GM13976 (cell line): ENCODE measurements around the gene SLC66A2.

ENCODE experiments used
- DNase-seq: peaks from one replicate; pipeline ENCODE4 v3.0.0; 2012; ENCODE audit warnings: low spot score
- in situ Hi-C: fragments of 300-500 bp; cut with MboI; formaldehyde crosslinking; loops from one replicate; pipeline ENCODE4 v1.12.0; 2022; ENCODE audit warnings: low sequenced_read_pairs, mixed read lengths, inconsistent platforms; ENCODE audit not compliant: unreplicated experiment
- TF ChIP-seq, protein P1 (sequence below): IDR thresholded peaks from 2 replicates; pipeline ENCODE4 v1.5.1; 2012; ENCODE audit warnings: borderline replicate concordance, mild to moderate bottlenecking; ENCODE audit not compliant: insufficient read depth; ENCODE audit errors: extremely low read depth, missing control alignments, control extremely low read depth

The SLC66A2 gene

DNA sequence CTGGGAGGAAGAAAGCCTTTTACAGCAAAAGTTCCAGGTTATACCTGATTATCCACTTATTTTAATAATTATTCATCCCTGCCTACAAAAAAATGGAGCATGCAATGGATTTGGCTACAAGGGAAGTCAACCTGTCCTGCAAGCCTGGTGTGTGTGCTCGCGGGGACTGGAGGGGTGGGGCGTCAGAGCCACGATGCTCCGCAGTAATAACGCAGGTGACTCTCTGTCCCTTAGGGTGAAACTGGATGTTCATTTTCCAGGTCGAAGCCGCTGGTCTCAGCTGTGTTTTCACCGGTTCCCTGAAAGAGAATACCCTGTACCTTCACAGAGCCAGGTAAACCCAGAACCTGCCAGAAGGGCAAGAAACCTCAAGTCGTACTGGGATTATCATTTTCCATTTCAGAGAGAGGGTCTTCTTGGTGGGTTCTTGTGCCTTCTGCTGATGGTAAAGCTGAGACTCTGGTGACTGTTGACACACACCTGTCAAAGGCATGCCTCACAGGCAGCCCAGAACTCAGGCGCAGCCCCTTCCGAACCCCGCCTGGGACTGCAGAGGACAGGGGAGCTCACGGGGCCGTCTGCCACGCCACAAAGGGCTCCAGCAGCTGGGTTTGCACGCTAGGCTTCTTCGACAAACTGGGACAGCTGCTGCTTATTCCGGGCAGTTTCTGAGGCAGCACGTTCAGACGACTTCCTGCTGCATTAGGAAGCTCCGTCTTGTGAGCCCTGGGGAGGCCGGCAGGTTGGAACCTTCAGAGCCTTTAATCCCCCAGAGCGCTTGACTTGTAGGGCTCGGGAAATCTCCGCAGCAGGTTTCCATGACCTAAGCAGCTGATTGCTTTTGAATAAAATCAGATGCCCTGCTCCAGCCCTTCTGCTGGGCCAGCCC lies 95.1 kb downstream of the SLC66A2 start:
- TF ChIP-seq, protein P1, sequence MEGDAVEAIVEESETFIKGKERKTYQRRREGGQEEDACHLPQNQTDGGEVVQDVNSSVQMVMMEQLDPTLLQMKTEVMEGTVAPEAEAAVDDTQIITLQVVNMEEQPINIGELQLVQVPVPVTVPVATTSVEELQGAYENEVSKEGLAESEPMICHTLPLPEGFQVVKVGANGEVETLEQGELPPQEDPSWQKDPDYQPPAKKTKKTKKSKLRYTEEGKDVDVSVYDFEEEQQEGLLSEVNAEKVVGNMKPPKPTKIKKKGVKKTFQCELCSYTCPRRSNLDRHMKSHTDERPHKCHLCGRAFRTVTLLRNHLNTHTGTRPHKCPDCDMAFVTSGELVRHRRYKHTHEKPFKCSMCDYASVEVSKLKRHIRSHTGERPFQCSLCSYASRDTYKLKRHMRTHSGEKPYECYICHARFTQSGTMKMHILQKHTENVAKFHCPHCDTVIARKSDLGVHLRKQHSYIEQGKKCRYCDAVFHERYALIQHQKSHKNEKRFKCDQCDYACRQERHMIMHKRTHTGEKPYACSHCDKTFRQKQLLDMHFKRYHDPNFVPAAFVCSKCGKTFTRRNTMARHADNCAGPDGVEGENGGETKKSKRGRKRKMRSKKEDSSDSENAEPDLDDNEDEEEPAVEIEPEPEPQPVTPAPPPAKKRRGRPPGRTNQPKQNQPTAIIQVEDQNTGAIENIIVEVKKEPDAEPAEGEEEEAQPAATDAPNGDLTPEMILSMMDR, result no peak
- in situ Hi-C loops, result no loop called here
- DNase-seq, result peak; percentile 77

DNA sequence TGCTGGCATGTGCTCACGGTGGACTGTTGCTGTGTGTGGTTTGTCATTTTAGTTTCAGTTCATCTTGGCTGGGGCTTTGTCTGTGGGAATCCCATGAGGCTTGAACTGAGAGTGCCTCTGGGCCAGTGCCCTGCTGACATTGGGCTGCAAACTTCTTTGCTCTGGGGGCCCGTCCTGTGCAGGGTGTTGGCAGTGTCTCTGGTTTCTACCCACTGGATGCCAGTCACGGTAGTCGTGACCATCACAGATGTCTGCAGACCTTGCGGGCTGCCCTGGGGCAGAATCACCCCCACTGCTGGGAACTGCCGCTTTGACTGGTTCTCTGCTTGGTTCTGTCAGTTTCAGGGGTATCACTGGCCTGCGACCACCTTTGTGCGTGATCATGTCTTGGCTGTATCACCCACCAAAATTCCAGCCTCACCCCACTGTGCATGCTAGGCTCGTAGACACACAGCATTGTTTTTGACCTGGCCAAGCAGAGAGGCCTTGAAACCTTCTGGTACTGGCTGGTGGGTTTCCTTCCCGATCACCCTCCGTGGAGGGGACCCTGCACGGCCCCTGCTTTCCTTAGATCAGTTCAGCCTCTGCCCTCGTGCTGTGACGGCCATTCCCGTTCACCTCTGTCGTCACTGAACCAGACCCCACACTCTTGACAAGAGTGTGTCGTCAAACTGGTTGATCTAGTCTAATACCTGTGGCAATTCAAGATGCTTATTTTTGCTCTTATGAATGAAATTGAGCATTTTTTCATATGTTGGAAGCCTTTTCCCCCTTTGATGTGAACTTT lies 96.1 kb downstream of the SLC66A2 start:
- in situ Hi-C loops, result no loop called here
- TF ChIP-seq, protein P1, result no peak
- peak; percentile 74 for DNase-seq

DNA sequence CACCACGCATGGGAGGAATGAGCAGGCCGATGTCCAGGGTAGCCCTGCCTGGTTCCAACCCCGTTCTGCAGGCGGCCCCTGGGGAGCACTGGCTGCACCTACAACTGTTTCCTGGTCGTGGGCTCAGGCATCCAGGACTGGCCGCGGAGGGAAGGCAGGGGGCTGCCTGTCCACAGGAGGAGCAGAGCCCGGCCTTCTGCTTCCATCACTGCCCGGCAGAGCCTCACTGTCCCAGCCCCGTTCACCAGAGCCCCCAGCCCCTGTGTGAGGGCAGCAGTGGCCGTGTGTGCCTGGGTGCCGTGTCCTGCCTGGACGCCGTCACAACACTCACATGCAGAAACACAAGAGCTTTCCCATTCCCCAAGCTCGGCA lies 97.5 kb downstream of the SLC66A2 start:
- DNase-seq, result no peak
- TF ChIP-seq, protein P1, result no peak
- in situ Hi-C loops, result no loop called here

DNA sequence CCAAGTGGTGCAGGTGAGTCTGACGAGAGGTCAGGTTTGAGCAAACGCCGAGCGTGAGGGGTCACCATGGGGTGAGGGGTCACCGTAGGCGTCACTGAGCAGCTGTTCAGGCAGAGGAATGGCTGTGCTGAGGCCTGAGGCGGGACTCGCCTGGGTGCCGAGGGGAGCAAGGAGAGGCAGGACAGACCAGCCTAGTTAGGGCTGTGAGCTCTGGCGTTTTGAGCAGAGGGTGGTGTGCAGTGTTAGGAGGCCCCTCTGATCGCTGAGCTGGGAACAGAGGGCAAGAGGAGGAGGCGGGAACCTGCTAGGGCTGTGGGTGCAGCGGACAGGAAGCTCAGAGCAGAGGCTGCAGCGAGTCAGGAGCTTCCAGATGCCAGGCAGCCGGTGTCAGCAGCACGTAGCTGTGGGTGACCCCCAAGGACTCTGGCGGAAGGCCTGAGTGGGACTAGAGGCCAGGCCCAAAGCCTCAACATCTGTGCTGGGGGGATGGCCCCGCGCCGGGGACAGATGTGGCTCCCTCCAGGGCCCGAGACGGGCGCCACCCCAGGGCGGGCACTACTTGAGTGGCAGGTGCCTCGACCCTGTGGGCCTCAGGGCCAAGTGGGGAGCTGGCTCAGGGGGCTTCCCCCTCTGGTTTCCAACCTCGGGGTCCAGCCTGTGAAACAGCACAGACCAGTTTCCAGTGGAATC lies 98.0 kb downstream of the SLC66A2 start:
- DNase-seq, result peak; percentile 27
- in situ Hi-C loops, result no loop called here
- TF ChIP-seq, protein P1, result no peak

DNA sequence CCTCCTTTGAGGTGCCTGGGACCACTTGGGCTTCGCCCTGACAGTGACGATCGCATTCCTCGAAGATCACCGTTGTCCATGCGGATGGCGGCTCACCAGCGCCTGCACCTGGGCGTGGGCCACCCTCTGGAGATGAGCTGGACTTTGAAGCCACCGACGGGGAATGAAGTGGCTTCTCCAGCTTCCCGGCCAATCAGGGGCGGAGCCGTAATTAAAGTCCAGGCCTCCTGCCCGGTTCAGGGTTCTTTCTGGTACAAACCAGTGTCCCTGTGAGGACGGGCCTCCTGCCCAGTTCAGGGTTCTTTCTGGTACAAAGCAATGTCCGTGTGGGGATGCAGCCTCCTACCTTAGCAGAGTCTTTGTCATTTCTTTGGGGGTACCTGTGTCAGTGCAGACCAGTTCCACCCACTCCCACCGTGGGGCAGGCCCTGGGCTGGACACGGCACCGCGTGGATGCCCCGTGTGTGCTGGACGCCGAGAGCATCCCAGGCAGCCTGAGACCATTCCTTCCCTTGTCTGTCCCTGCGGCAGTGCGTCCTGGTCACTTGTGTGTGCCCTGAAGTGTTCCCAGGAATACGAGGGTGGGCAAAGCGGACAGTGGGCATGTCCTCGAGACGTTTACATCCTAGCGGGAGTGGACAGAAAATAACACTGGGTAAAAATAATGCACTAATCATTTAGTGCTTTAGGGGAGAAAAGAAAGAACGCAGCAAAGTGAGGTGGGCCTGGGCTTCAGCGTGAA lies 98.7 kb downstream of the SLC66A2 start:
- TF ChIP-seq, protein P1, result no peak
- in situ Hi-C loops, result no loop called here
- peak; percentile 26 for DNase-seq
